ENCODE results near the gene PLCB2.
A peak's percentile ranks its signal among the peaks of the same experiment; 100 is the strongest.

Gene PLCB2

GRCh38 chr15:40307421-40308211 lies at the start of gene PLCB2:
Gene PLCB2 (minus strand): TSS chr15:40307935. CDS start chr15:40307672, 263 bp downstream.
- no peak for DNase-seq

DNA sequence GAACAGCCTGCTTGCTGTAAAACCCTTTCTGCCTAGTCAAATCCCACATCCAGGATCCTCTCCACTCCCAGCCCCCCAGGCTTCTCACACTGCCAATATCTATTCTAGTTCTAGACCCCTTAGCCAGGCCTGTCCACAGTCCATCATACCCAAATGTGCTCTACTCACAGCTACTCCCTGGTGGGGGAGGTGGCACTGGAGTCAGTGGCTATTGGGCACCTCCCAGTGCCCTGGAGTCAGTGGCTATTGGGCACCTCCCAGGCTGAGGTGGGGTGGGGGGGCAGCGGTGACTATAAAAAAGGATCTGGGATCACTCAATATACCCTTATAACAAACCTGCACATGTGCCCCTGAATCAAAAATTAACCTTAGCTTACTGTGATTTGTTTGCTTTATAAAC lies 49.5 kb upstream of the PLCB2 start:
- DNase-seq, result no peak

DNA sequence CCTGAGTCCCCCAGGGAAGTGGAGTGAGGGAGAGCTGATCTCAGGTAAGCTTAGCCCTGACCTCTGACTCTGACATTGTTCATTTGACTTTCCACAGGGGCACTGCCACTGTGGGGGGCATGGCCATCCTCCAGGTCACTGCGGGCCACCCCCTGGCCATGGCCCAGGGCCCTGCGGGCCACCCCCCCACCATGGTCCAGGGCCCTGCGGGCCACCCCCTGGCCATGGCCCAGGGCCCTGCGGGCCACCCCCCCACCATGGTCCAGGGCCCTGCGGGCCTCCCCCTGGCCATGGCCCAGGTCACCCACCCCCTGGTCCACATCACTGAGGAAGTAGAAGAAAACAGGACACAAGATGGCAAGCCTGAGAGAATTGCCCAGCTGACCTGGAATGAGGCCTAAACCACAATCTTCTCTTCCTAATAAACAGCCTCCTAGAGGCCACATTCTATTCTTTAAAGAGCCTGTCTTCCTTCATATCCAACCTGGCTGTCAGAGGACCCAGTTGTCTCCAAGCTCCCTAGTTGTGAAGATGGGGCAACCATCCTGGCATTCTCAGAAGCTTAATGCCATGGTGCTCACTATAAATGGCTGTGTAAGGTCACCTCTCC lies 48.3 kb upstream of the PLCB2 start:
- no peak for DNase-seq

- no peak for DNase-seq
These were observed 46.9 kb upstream of the PLCB2 start for GRCh38 chr15:40354408-40355171.

GRCh38 chr15:40353697-40354096 lies 46.0 kb upstream of the PLCB2 start:
- DNase-seq, result no peak

DNA sequence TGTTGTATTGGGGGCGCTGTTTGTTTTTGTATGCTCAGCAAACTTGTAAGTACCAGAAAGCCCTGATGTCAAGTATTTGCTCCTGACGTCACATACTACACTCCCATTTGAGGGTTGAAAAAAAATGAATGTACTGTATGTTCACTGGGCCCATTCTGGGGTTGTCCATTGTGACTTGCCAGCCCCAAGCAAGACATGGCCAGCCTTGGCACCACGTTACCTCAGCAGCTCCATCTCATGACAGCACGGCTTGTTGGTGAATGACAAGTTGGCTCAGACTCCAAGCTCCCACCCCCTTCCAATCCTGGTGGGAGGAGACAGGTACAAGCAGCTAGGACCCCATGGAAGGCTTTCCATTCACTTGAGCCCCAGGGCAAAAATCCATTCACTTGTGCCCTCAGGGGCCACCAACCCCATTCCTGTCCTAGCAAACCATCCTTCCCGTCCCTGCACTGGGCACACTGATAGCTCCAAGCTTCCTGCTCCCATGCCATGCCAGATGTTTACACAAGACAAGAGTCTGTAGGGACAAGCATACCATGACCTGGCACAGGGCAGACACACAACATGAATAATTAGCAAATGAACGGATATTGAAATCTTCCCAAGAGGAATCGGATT lies 44.7 kb upstream of the PLCB2 start:
- DNase-seq, result no peak

GRCh38 chr15:40349163-40349562 lies 41.4 kb upstream of the PLCB2 start:
- no peak for DNase-seq

GRCh38 chr15:40348474-40348870 lies 40.7 kb upstream of the PLCB2 start:
- DNase-seq, result no peak

DNA sequence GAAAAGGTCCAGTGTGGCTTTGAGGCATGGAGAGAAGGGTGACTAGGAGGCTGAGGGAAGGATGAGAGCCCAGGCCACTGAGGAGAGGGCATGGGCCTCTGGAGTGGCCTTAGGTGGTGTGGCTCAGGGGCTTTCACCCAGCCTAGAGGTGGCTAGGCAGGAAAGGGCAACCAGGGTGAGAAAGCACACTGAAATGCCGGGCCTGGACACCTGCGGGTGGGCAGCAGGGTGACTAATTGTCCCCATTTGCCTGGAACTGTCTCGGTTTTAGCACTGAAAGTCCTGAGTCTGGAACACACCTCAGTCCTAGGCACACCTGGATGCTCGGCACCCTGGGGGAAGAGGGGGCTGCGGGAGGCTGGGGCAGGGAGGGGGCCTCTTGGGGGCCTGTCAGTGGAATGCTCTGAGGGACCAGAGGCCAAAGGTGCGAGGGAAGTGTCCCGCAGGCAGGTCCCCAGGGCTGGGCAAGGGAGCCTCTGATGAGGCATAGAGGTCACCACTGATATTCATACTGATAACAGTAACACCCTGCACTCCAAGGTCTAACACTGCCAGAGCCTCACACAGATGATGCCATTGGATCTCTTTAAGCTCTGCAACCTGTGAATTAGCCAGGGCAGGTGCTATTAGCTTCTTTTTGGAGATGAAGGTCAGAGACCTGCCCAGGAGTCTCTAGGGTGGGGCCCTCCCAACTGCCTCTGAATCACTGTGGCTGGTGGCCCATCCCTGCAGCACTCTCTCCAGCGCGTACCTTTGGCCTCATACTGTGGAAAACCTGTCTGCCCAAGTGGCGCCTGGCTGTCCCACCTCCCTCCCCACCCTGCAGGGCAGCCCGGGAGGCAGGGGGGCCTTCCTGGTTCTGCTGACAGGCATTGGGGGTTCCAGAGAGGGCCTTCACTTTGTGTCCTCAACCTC lies 40.1 kb upstream of the PLCB2 start:
- DNase-seq, result no peak

- DNase-seq, result no peak
These were observed 39.1 kb upstream of the PLCB2 start for GRCh38 chr15:40346579-40347558.

- no peak for DNase-seq
These were observed 38.3 kb upstream of the PLCB2 start for GRCh38 chr15:40345867-40346578.

- no peak for DNase-seq
These were observed 37.6 kb upstream of the PLCB2 start for GRCh38 chr15:40345225-40345866.

DNA sequence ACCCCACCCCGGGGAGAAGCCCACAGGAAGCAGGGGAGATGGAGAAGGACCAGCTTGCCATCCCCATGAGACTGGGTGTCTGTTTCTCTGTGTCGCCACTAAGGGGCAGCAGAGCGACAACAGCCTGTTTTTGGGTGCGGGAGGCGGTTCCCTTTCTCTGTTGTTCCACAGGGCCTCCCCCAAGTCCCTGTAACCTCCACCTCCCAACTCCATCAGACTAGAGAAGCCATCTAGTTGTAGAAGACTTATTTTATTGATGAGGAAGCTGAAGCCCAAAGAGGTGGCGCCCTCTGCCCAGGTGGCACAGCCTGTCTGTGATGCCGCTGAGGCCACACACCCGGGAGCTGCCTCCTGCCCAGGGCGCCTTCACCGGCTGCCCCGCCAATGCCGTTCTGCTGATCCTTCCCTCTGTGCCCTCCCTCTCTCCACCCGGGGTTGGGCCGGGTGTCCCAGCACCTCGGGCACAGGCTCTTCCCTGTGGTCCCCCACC lies 36.9 kb upstream of the PLCB2 start:
- DNase-seq, result no peak

DNA sequence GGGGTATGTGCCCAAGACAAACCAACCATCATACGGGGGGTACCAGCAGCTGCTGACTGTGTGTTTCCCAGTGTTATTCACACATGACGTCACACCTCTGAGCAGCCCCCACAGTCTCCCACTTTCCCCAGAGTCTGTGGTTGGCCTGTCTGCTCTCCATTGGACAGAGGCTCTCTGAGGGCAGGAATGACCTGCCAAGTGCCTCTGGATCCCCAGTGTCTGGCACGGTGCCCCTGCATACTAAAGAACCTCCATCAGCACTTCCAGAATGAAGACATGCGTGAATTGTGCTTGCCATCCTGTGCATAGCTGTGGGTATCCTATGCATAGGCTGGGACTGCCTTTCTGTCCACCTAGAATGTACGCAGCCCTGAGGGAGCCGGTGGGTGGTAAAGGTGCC lies 36.5 kb upstream of the PLCB2 start:
- no peak for DNase-seq

DNA sequence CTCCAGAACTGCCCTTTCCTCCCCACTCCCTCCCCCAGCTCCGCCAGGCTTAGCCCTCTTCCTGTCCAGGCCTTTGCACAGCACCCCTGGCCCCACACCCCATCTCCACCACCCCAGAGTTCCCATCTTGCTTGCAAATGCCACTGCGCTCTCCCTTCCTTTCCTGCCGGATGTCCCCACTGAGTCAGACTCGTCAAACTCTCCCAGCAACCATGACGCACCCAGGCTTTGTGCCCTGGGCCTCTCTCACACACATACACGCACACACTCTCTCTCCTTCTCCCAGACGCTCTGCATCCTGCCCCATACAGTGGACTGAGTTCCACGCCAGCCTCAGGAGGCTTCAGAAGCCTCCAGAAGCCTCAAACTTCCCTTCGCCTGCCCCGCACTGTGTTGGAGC lies 35.8 kb upstream of the PLCB2 start:
- peak; percentile 70 for DNase-seq

DNA sequence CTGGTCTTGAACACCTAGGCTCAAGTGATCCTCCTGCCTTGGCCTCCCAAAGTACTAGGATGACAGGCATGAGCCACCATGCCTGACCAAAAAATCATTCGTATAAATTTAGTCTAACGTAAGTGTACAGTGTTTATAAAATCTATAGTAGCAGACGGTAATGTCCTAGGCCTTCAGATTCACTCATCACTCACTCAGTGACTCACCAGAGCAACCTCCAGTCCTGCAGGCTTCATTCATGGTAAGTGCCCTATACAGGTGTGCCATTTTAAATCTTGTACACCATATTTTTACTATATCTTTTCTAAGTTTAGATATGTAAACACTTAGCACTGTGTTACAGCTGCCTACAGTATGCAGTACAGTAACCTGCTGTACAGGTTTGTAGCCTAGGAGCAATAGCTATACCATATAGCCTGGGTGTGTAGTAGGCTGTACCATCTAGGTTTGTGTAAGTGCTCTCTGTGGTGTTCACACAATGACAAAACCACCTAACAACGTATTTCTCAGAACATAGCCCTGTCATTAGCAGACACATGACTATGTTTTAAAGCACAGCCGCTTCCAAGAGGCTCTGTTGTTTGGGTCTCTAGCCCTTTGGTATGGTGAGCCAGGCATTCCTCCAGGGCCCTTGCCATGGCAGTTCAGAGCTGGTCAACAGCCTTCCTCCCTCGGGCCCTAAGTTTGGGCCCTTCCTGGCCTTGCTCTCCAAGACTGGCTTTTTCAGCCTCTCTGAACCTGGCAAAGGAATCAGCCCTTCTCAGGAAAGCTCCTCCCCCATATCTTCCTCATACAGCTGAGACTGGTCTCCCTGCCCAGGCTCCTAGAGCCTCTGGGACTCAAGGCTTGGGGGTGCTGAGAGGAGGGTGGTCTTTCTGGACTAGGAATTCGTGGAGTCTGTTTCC lies 34.9 kb upstream of the PLCB2 start:
- DNase-seq, result no peak

- DNase-seq, result peak; percentile 72
These were observed 33.1 kb upstream of the PLCB2 start, which contains the start of gene CCDC9B for GRCh38 chr15:40340740-40341400. Gene CCDC9B (minus strand): TSS chr15:40340939. CDS start chr15:40340819, 120 bp downstream.

Data from T1000 (cell line).